Measurements from ENCODE around the gene HPS3. TPM values are rescaled to one million over a fixed set of nuclear protein-coding genes. Genes with fewer than 3 reads are reported as not detected.
"Not testable (repeated sequence)": the region's sequence is repeated elsewhere in the genome, so short reads cannot be mapped to it uniquely, and the experiment has no call there.

HPS3 gene
- total RNA-seq, 4 donors from 2014 or later: 12.5 to 19.8 (median 17.6) TPM

DNA sequence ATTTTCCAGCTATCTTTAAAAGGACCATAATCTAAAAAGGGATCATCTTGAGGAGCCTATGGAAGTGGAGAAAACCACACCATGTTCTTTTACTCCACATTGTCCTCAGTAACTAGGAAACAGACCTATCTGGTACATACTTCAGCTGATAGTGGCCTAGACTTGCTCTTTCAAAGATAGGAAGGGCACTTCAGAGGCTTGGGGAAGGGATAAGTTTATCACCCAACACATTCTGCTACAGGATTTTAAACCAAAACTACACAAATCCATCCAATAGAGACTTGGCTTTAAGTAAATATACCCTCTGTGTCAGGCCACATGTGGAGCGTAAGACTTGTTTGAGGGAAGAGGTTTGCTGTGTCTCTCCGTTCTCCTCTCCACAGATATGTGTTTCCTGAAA, 56.8 kb downstream of the HPS3 start:
- TF ChIP-seq, protein P1, sequence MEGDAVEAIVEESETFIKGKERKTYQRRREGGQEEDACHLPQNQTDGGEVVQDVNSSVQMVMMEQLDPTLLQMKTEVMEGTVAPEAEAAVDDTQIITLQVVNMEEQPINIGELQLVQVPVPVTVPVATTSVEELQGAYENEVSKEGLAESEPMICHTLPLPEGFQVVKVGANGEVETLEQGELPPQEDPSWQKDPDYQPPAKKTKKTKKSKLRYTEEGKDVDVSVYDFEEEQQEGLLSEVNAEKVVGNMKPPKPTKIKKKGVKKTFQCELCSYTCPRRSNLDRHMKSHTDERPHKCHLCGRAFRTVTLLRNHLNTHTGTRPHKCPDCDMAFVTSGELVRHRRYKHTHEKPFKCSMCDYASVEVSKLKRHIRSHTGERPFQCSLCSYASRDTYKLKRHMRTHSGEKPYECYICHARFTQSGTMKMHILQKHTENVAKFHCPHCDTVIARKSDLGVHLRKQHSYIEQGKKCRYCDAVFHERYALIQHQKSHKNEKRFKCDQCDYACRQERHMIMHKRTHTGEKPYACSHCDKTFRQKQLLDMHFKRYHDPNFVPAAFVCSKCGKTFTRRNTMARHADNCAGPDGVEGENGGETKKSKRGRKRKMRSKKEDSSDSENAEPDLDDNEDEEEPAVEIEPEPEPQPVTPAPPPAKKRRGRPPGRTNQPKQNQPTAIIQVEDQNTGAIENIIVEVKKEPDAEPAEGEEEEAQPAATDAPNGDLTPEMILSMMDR (IDR thresholded peaks at IDR 0.05): no peak
- DNase-seq (ENCODE audit: low spot score): no peak
- ATAC-seq (ENCODE audit: low FRiP score): no peak

DNA sequence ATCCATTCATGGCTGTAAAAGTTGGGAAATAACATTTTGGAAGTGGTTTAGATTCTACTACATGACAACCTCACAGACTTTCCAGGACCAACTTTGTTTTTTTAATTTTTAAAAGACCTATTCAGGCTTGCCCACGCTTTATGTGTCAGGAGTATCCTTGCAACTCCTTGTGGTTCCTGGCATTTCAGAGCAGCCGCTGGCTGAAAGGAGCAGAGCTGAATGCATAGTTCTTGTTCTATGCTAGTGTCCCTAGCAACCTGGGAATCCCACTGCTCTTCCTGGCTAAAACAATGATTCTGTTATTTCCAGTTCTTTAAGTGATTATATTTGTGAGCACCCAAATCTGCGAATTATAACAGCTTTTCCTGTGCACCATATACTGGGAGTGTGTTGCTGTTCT, 57.3 kb downstream of the HPS3 start:
- no peak for ATAC-seq (ENCODE audit: low FRiP score)
- TF ChIP-seq, protein P1 (IDR thresholded peaks at IDR 0.05): no peak

DNA sequence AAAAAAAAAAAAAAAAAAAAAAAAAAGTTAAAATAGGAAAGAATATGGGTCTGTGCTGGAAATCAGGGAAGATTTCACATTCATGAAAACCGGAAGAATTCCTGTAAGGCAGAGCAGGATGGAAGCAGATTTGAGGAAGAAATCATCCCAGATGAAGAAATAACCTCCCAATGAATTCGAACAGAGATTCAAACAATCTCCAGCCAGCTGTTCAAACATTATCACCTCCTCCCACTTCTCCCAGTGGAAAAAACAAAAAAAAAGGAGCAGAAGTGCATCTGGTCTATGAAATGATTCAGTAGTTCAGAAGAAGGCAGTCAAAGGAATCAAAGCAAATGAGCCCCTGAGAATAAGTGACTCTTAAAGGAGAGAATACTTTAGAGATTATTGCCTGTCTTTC, 59.1 kb downstream of the HPS3 start:
- TF ChIP-seq, protein P1 (IDR thresholded peaks at IDR 0.05): no peak
- no peak for ATAC-seq (ENCODE audit: low FRiP score)
- no peak for DNase-seq (ENCODE audit: low spot score)

More for the DNA sequence above, 57.3 kb downstream of the HPS3 start:
- DNase-seq (ENCODE audit: low spot score): no peak

DNA sequence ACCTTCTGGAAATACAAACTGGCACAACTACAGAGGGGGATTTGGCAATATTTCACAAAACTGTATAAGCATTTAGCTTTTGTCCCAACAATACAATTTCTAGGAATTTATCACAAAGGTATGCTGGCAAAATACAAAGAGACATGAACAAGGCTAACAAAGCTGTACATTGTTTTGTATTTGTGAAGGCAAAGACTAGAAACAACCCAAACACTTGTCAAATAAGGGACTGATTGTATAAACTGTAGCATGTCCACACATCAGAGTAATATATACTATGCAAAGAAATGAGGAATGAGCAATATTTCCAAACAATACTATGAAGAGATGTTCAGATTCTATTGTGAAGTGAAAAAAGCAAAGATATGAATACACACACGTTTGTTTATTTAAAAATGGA, 65.8 kb downstream of the HPS3 start:
- no peak for ATAC-seq (ENCODE audit: low FRiP score)

DNA sequence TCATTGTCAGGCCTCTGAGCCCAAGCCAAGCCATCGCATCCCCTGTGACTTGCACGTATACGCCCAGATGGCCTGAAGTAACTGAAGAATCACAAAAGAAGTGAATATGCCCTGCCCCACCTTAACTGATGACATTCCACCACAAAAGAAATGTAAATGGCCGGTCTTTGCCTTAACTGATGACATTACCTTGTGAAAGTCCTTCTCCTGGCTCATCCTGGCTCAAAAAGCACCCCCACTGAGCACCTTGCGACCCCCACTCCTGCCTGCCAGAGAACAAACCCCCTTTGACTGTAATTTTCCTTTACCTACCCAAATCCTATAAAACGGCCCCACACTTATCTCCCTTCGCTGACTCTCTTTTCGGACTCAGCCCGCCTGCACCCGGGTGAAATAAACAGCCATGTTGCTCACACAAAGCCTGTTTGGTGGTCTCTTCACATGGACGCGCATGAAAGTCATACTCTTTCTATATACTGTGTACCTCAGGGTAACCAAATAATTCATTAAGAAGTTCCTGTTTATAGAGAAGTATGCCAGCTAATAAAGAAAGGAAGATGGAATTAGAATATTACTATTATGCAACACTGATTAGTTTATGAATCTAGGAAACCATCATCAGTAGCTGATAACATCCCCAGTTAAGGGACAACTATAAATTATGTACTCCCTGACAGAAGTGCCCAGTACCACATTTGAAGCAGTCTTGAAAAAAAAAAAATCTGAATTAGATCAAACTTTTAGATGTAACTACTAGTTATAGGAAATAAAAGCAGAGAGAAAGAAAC, 67.6 kb downstream of the HPS3 start:
- not testable (repeated sequence) for DNase-seq (ENCODE audit: low spot score); ATAC-seq (ENCODE audit: low FRiP score)

More for the DNA sequence above, 65.8 kb downstream of the HPS3 start:
- no peak for DNase-seq (ENCODE audit: low spot score)
- TF ChIP-seq, protein P1 (IDR thresholded peaks at IDR 0.05): no peak

DNA sequence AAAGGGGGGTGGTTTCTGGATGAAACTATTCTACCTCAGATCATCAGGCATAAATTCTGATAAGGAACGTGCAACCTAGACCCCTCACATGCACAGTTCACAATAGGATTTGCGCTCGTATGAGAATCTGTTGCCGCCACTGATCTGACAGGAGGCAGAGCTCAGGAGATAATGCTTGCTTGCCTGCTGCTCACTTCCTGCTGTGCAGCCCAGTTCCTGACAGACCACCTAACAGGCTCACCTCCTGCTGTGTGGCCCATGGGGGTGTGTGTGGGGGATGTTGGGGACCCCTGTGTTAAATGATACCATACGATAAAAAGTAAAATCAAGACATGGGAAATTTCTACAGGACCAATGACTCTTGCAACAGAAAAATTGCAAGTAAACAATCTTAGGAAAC, 68.2 kb downstream of the HPS3 start:
- ATAC-seq (ENCODE audit: low FRiP score) (no peak), DNase-seq (ENCODE audit: low spot score) (no peak)
- TF ChIP-seq, protein P1 (IDR thresholded peaks at IDR 0.05): no peak

DNA sequence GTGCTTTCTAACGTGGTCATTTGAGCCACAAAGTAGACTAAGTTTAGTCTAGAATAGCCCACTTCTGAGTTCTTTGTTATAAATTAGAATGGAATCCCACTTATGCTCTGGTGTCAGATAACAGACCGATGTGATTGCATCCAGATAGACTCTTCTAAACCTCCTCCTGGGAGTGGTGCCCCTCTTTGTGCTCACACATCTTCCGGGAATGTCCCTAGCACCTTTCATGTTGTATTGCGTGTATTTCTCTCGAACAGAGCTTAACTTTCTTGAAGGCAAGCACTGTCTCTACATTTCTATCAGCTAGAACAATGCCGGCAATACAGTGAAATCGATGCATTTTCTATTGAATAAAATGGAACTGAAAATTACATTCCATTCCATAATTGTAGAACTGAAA, 69.2 kb downstream of the HPS3 start:
- no peak for DNase-seq (ENCODE audit: low spot score)
- TF ChIP-seq, protein P1 (IDR thresholded peaks at IDR 0.05): no peak
- ATAC-seq (ENCODE audit: low FRiP score): no peak

Data from omental fat pad (tissue), 4 donors.